K562 (cell line): ENCODE data around the gene FSTL4. TPM values are rescaled to one million over a fixed set of nuclear protein-coding genes. Genes with fewer than 3 reads are reported as not detected.

ENCODE experiments used
- ATAC-seq: fragments of 200-7000 bp; cut with Tn5 transposase; 3 replicates; pipeline ENCODE4 v1.9.1; 2020; ENCODE audit warnings: moderate library complexity
- BruUV-seq: library from RNA; stranded (reverse); fragments of 400-500 nt; replicated peaks from 2 replicates; lab custom pipeline; 2021; lab: Mats Ljungman, UMichigan
- CTCF ChIA-PET: fragments of 300-600 bp; formaldehyde crosslinking; extraction: SDS; loops from one replicate; lab custom pipeline; 2021; ENCODE audit warnings: low intra/inter-chr PET ratio; lab: Yijun Ruan, JAX
- POLR2A ChIA-PET: fragments of 300-600, 350-650 bp; sonication (Branson Sonifier 250); formaldehyde crosslinking; extraction: SDS; loops from one replicate; lab custom pipeline; 2021; ENCODE audit warnings: antibody characterized with exemption, inconsistent platforms; lab: Yijun Ruan, JAX
- DNase-seq, 4 experiments: peaks; one replicate each; pipeline versions ENCODE4 v3.0.0 to v3.0.0-alpha.2; 2011 to 2018; ENCODE audit warnings: low spot score in 3 of 4, mixed read lengths in 3 of 4; ENCODE audit errors: extremely low read depth in 1 of 4
- FAIRE-seq: peaks from 2 replicates; lab custom pipeline; 2011; peaks lifted over from hg19 to GRCh38; lab: Jason Lieb, UNC
- H2AFZ ChIP-seq: 2 replicates; pipeline ENCODE4 v1.6.0; 2011; ENCODE audit warnings: low read depth, low read length, control low read depth, inconsistent platforms
- H3K27ac ChIP-seq: fragments of 200-600 bp; 3 replicates; pipeline ENCODE4 v1.8.0; 2011; ENCODE audit warnings: low read depth, mild to moderate bottlenecking, control low read depth, inconsistent platforms, low read length, moderate library complexity, mixed read lengths; ENCODE audit errors: extremely low read depth
- H3K27me3 ChIP-seq, 2 experiments: fragments of 300-600 bp in 1 of 2; 2 replicates in 1 of 2; 3 replicates in 1 of 2; pipeline versions ENCODE4 v1.6.0 to v1.8.0; 2011; ENCODE audit warnings: inconsistent platforms in 2 of 2, low read length in 2 of 2, mild to moderate bottlenecking in 1 of 2, mixed read lengths in 1 of 2, moderate library complexity in 1 of 2; ENCODE audit not compliant: control insufficient read depth in 2 of 2, insufficient read depth in 2 of 2
- H3K36me3 ChIP-seq: fragments of 300-600 bp; 3 replicates; pipeline ENCODE4 v1.8.0; 2011; ENCODE audit warnings: mild to moderate bottlenecking, low read length, inconsistent platforms; ENCODE audit not compliant: control insufficient read depth, insufficient read depth
- H3K4me1 ChIP-seq, 2 experiments: fragments of 200-600 bp in 1 of 2; replicated peaks in 1 of 2; 2 replicates in 1 of 2; 3 replicates in 1 of 2; pipeline versions ENCODE4 v1.5.1 to v1.8.0; 2011; ENCODE audit warnings: inconsistent platforms in 2 of 2, low read length in 2 of 2, mild to moderate bottlenecking in 1 of 2, mixed read lengths in 1 of 2, moderate library complexity in 1 of 2; ENCODE audit not compliant: control insufficient read depth in 2 of 2, insufficient read depth in 2 of 2
- H3K4me2 ChIP-seq: 2 replicates; pipeline ENCODE4 v1.6.1; 2011; ENCODE audit warnings: low read length, control low read depth, inconsistent platforms, mixed read lengths; ENCODE audit not compliant: insufficient read depth
- H3K4me3 ChIP-seq: fragments of 200-600 bp; sonication (generic), shearing (Covaris generic); 2 replicates; pipeline ENCODE4 v1.5.1; 2016; ENCODE audit warnings: control low read depth, inconsistent platforms
- H3K79me2 ChIP-seq: fragments of 200-600 bp; 3 replicates; pipeline ENCODE4 v1.8.0; 2011; ENCODE audit warnings: low read length, inconsistent platforms; ENCODE audit not compliant: control insufficient read depth, insufficient read depth
- H3K9ac ChIP-seq, 2 experiments: 2 replicates each; pipeline versions ENCODE4 v1.6.0 to v1.6.1; 2011; ENCODE audit warnings: low read depth in 2 of 2, low read length in 2 of 2, control low read depth in 1 of 2, inconsistent platforms in 1 of 2, mild to moderate bottlenecking in 1 of 2, mixed read lengths in 1 of 2; ENCODE audit not compliant: insufficient read depth in 1 of 2
- H3K9me1 ChIP-seq: one replicate; pipeline ENCODE4 v1.6.0; 2011; ENCODE audit warnings: inconsistent platforms, mild to moderate bottlenecking, low read length, moderate library complexity; ENCODE audit not compliant: control insufficient read depth, insufficient read depth
- H3K9me3 ChIP-seq: replicated peaks from 2 replicates; pipeline ENCODE4 v1.5.1; 2011; ENCODE audit warnings: low read depth, low read length, inconsistent platforms; ENCODE audit not compliant: control insufficient read depth, insufficient read depth
- H4K20me1 ChIP-seq: replicated peaks from 2 replicates; pipeline ENCODE4 v1.6.1; 2011; ENCODE audit warnings: low read length, inconsistent platforms, mixed read lengths; ENCODE audit not compliant: control insufficient read depth, insufficient read depth
- RAD51 ChIP-seq: fragments of 450-650 bp; IDR thresholded peaks from 2 replicates; pipeline ENCODE4 v1.7.1; 2016; ENCODE audit warnings: low read depth, mild to moderate bottlenecking, borderline replicate concordance
- SPI1 ChIP-seq: IDR thresholded peaks from 2 replicates; pipeline ENCODE4 v1.6.1; 2011; ENCODE audit warnings: low read depth, low read length, control low read depth, borderline replicate concordance
- TRIM28 ChIP-seq: fragments of 450-650 bp; IDR thresholded peaks from 2 replicates; pipeline ENCODE4 v1.6.1; 2017
- WGBS: fragments of 100-300 bp; shearing (Covaris generic); methylation state at CpG from one replicate; pipeline ENCODE4 v1.1.6; 2016; ENCODE audit warnings: low coverage, mixed read lengths; ENCODE audit not compliant: insufficient coverage; ENCODE audit errors: missing lambda C conversion rate; 5-methylcytosine and 5-hydroxymethylcytosine counted together
- in situ Hi-C: fragments of 300-500 bp; cut with MboI; formaldehyde crosslinking; loops from 4 replicates; pipeline ENCODE4 v1.15.0; 2018; ENCODE audit warnings: inconsistent platforms, mixed read lengths
- intact Hi-C: fragments of 100-400 bp; cut with micrococcal nuclease; formaldehyde crosslinking; loops from 2 replicates; pipeline ENCODE4 v1.14.2; 2022
- polyA plus RNA-seq, 8 experiments: library from polyadenylated mRNA; depleted of rRNA in 4 of 8; stranded (reverse) in 5 of 8; unstranded in 3 of 8; fragments of >200 nt; fragmentation: Nextera tagmentation in 2 of 8; fragmentation: Illumina TruSeq in 1 of 8; extraction: Ambion mirVana in 2 of 8; extraction: Trizol in 1 of 8; gene quantifications; 2 replicates each; pipeline versions ENCODE4 v1.2.1 to v1.2.3, GENCODE V29; 2011 to 2014; ENCODE audit warnings: inconsistent platforms in 1 of 8, missing spikeins in 1 of 8
- total RNA-seq, 7 experiments: library from RNA; depleted of rRNA in 6 of 7; stranded (reverse); fragments of >200 nt in 6 of 7; fragmentation: Illumina TruSeq in 2 of 7; extraction: Trizol in 2 of 7; gene quantifications; 2 replicates each; pipeline versions ENCODE4 v1.2.1 to v1.2.3, GENCODE V29; 2011 to 2021; ENCODE audit warnings: low replicate concordance in 1 of 7
- TF ChIP-seq, protein P1 (sequence below): fragments of 450-650 bp; IDR thresholded peaks from 2 replicates; pipeline ENCODE4 v1.6.1; 2016
- TF ChIP-seq, protein P2 (sequence below): sonication (generic); formaldehyde crosslinking; IDR thresholded peaks from 2 replicates; pipeline ENCODE4 v1.5.0; 2020; ENCODE audit warnings: missing genetic modification reagents

Gene FSTL4
- total and polyA plus RNA-seq, 9 of the 15 experiments (the other 6 are each of a cell fraction or from before 2014, with no cell fraction given) = 0.08 to 0.18 (median 0.10) TPM; not detected in 5

DNA sequence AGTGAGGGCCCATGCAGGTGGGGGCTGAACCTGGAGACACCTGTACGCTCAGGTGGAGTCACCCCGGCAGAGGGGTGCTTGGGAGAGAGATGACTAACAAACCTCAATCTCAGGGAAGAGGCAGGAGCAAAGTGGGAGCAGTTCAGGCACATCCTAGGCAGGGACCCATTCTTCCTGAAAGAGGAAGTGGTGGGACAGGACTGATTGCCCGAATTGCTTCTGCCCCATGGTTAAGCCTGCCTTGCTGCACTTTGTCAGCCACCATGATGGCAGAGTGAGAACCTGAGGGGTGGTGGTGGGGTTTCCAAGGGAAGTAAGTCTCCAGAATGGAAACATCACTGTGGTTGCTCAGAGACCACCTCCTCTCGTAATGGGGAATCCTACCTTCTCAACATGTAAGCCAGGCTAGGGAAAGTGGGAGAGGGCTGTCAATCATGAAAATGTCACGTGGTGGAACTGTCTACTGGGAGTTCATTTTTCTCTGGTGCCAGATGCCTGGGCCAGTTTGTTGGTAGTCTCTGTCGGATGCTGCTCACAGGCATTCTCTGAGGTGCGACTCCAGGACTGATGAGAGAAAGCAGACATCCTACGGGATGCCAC, 410.2 kb downstream of the FSTL4 start:
- no peaks in the 10 kb centered on the region for H3K4me1 ChIP-seq
- H3K27ac ChIP-seq = no peak overlapping the region
- intact Hi-C loops = no loop called here
- no TSS peak for BruUV-seq
- in situ Hi-C loops = no loop called here
- DNase-seq (no peak), ATAC-seq (no peak), FAIRE-seq (no peak)
- TF ChIP-seq, protein P1, sequence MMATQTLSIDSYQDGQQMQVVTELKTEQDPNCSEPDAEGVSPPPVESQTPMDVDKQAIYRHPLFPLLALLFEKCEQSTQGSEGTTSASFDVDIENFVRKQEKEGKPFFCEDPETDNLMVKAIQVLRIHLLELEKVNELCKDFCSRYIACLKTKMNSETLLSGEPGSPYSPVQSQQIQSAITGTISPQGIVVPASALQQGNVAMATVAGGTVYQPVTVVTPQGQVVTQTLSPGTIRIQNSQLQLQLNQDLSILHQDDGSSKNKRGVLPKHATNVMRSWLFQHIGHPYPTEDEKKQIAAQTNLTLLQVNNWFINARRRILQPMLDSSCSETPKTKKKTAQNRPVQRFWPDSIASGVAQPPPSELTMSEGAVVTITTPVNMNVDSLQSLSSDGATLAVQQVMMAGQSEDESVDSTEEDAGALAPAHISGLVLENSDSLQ = peak; percentile 88
- TF ChIP-seq SPI1 (peak; percentile 86), TRIM28 (no peak), RAD51 (peak; percentile 30; the same call in 1 of the 2 replicates)
- TF ChIP-seq, protein P2, sequence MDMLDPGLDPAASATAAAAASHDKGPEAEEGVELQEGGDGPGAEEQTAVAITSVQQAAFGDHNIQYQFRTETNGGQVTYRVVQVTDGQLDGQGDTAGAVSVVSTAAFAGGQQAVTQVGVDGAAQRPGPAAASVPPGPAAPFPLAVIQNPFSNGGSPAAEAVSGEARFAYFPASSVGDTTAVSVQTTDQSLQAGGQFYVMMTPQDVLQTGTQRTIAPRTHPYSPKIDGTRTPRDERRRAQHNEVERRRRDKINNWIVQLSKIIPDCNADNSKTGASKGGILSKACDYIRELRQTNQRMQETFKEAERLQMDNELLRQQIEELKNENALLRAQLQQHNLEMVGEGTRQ (CRISPR knock-in tag) = peak; percentile 29; the same call in 1 of the 2 replicates
- H3K9me3 ChIP-seq = no peaks in the 10 kb centered on the region
- H4K20me1 ChIP-seq = no peaks in the 10 kb centered on the region
- no peak overlapping the region for H2AFZ ChIP-seq
- H3K36me3 ChIP-seq = no peaks in the 10 kb centered on the region
- ChIA-PET POLR2A (interaction anchor here (0.6 to 0.9 kb wide), 2 partner anchors 196 to 242 kb away, joined by 3 read pairs; no protein-coding TSS in a partner anchor), CTCF (no interaction called here)
- WGBS = 3% methylated on average over 8 of the region's 8 CpGs
- no peaks in the 10 kb centered on the region for H3K9me1 ChIP-seq
- no peak overlapping the region for H3K4me3 ChIP-seq
- no peaks in the 10 kb centered on the region for H3K79me2 ChIP-seq
- H3K27me3 ChIP-seq = peaks cover 37 to 62% of the 10 kb centered on the region in 2 experiments
- H3K9ac ChIP-seq = no peak overlapping the region
- H3K4me2 ChIP-seq = no peak overlapping the region
